Caco-2 (cell line): ENCODE data around the gene ARHGAP15. TPM values are rescaled to one million over a fixed set of nuclear protein-coding genes. Genes with fewer than 3 reads are reported as not detected.

Source experiments
- BruUV-seq: library from RNA; stranded (reverse); fragments of 400-500 nt; replicated peaks from 2 replicates; lab custom pipeline; 2021; lab: Mats Ljungman, UMichigan
- CTCF ChIA-PET: fragments of 300-600 bp; sonication (Branson Sonifier 250); formaldehyde crosslinking; loops from one replicate; lab custom pipeline; 2022; ENCODE audit warnings: antibody characterized with exemption; lab: Charles Lee
- POLR2A ChIA-PET: fragments of 300-600 bp; sonication (Branson Sonifier 250); formaldehyde crosslinking; loops from one replicate; lab custom pipeline; 2022; ENCODE audit warnings: antibody characterized with exemption; lab: Charles Lee
- DNase-seq, 2 experiments: peaks; one replicate each; pipeline versions ENCODE4 v3.0.0 to v3.0.0-alpha.2; 2020 to 2022
- H3K27me3 ChIP-seq: replicated peaks from 2 replicates; pipeline ENCODE4 v1.6.0; 2011; ENCODE audit warnings: low read length; ENCODE audit not compliant: control insufficient read depth, insufficient read depth
- H3K36me3 ChIP-seq: 2 replicates; pipeline ENCODE4 v1.5.1; 2011; ENCODE audit warnings: low read length; ENCODE audit not compliant: control insufficient read depth, insufficient read depth
- H3K4me1 ChIP-seq: fragments of 250-450 bp; sonication (Bioruptor Pico); 2 replicates; pipeline ENCODE4 v1.5.1; 2020; ENCODE audit warnings: mild to moderate bottlenecking
- H3K4me3 ChIP-seq: 2 replicates; pipeline ENCODE4 v1.5.1; 2011; ENCODE audit warnings: low read depth, mild to moderate bottlenecking, control low read depth, low read length
- H3K9me3 ChIP-seq: fragments of 250-450 bp; sonication (Bioruptor Pico); 2 replicates; pipeline ENCODE4 v1.5.1; 2020; ENCODE audit warnings: mild to moderate bottlenecking, moderate library complexity
- H3K27ac Mint-ChIP-seq: one replicate; pipeline ENCODE4 v1.8.0; 2022; ENCODE audit warnings: mixed read lengths; ENCODE audit not compliant: unreplicated experiment
- H3K27me3 Mint-ChIP-seq: one replicate; pipeline ENCODE4 v1.8.0; 2022; ENCODE audit warnings: mixed read lengths; ENCODE audit not compliant: insufficient read depth, unreplicated experiment
- H3K36me3 Mint-ChIP-seq: one replicate; pipeline ENCODE4 v1.8.0; 2022; ENCODE audit warnings: mild to moderate bottlenecking, mixed read lengths; ENCODE audit not compliant: insufficient read depth, unreplicated experiment
- H3K4me1 Mint-ChIP-seq: one replicate; pipeline ENCODE4 v1.8.0; 2022; ENCODE audit warnings: low read depth, mixed read lengths; ENCODE audit not compliant: unreplicated experiment
- H3K4me3 Mint-ChIP-seq: one replicate; pipeline ENCODE4 v1.8.0; 2022; ENCODE audit warnings: mild to moderate bottlenecking, moderate library complexity, mixed read lengths; ENCODE audit not compliant: unreplicated experiment
- H3K9me3 Mint-ChIP-seq: one replicate; pipeline ENCODE4 v1.8.0; 2022; ENCODE audit warnings: mixed read lengths; ENCODE audit not compliant: unreplicated experiment
- CTCF ChIP-seq, 2 experiments: fragments of 200-600 bp in 1 of 2; IDR thresholded peaks; 1 replicate in 1 of 2; 2 replicates in 1 of 2; pipeline versions ENCODE4 v1.5.1 to v1.8.0; 2011 to 2022; ENCODE audit warnings: antibody characterized with exemption in 1 of 2, control low read depth in 1 of 2, inconsistent platforms in 1 of 2, low read depth in 1 of 2, low read length in 1 of 2, mild to moderate bottlenecking in 1 of 2, moderate library complexity in 1 of 2; ENCODE audit not compliant: insufficient read depth in 1 of 2, severe bottlenecking in 1 of 2, unreplicated experiment in 1 of 2
- intact Hi-C: fragments of 100-400 bp; cut with micrococcal nuclease; formaldehyde crosslinking; loops from one replicate; pipeline ENCODE4 v1.10.0; 2022; ENCODE audit not compliant: unreplicated experiment
- total RNA-seq: library from RNA; stranded (reverse); gene quantifications from 2 replicates; pipeline ENCODE4 v1.2.3, GENCODE V29; 2022

Gene ARHGAP15
- total RNA-seq, 1 experiment from 2014 or later, result not detected

GRCh38 chr2:143398781-143399180, 269.6 kb downstream of the ARHGAP15 start:
- Histone ChIP-seq H3K9me3 (no peaks in the 10 kb centered on the region), H3K36me3 (no peaks in the 10 kb centered on the region), H3K4me1 (no peaks in the 10 kb centered on the region), H3K4me3 (no peak overlapping the region), H3K27me3 (no peaks in the 10 kb centered on the region)
- ChIA-PET POLR2A (no interaction called here), CTCF (no interaction called here)
- intact Hi-C loops, result no loop called here
- Mint-ChIP-seq H3K27ac (no peak overlapping the region), H3K27me3 (no peaks in the 10 kb centered on the region), H3K4me1 (no peaks in the 10 kb centered on the region), H3K9me3 (no peaks in the 10 kb centered on the region), H3K36me3 (no peaks in the 10 kb centered on the region), H3K4me3 (no peak overlapping the region)
- no peak for TF ChIP-seq CTCF (IDR thresholded peaks at IDR 0.05; ENCODE audit: insufficient read depth in 1 of 2, low read depth in 1 of 2, low read length in 1 of 2, severe bottlenecking in 1 of 2, unreplicated experiment in 1 of 2)
- DNase-seq, result no peak
- BruUV-seq, result no TSS peak

- Mint-ChIP-seq H3K4me1 (no peaks in the 10 kb centered on the region), H3K27ac (no peak overlapping the region), H3K27me3 (no peaks in the 10 kb centered on the region), H3K4me3 (no peak overlapping the region), H3K36me3 (no peaks in the 10 kb centered on the region), H3K9me3 (no peaks in the 10 kb centered on the region)
- no peak for TF ChIP-seq CTCF (IDR thresholded peaks at IDR 0.05; ENCODE audit: insufficient read depth in 1 of 2, low read depth in 1 of 2, low read length in 1 of 2, severe bottlenecking in 1 of 2, unreplicated experiment in 1 of 2)
- intact Hi-C loops, result no loop called here
- no peaks in the 10 kb centered on the region for H3K36me3 ChIP-seq
- no TSS peak for BruUV-seq
- H3K9me3 ChIP-seq, result no peaks in the 10 kb centered on the region
- ChIA-PET POLR2A (no interaction called here), CTCF (no interaction called here)
- no peak for DNase-seq
- H3K27me3 ChIP-seq, result no peaks in the 10 kb centered on the region
- H3K4me1 ChIP-seq, result no peaks in the 10 kb centered on the region
- H3K4me3 ChIP-seq, result no peak overlapping the region
Observed at GRCh38 chr2:143399631-143400069, 270.4 kb downstream of the ARHGAP15 start.

GRCh38 chr2:143401861-143402260, 272.6 kb downstream of the ARHGAP15 start:
- Mint-ChIP-seq H3K36me3 (no peaks in the 10 kb centered on the region), H3K27ac (no peak overlapping the region)
- TF ChIP-seq CTCF (IDR thresholded peaks at IDR 0.05; ENCODE audit: insufficient read depth in 1 of 2, low read depth in 1 of 2, low read length in 1 of 2, severe bottlenecking in 1 of 2, unreplicated experiment in 1 of 2), result no peak

More at GRCh38 chr2:143401861-143402260, 272.6 kb downstream of the ARHGAP15 start:
- intact Hi-C loops, result no loop called here
- no peaks in the 10 kb centered on the region for H3K9me3 Mint-ChIP-seq
- no peaks in the 10 kb centered on the region for H3K27me3 Mint-ChIP-seq
- Histone ChIP-seq H3K4me3 (no peak overlapping the region), H3K27me3 (no peaks in the 10 kb centered on the region), H3K4me1 (no peaks in the 10 kb centered on the region), H3K36me3 (no peaks in the 10 kb centered on the region), H3K9me3 (no peaks in the 10 kb centered on the region)
- H3K4me3 Mint-ChIP-seq, result no peak overlapping the region
- H3K4me1 Mint-ChIP-seq, result no peaks in the 10 kb centered on the region
- no peak for DNase-seq
- POLR2A ChIA-PET, result no interaction called here
- CTCF ChIA-PET, result no interaction called here
- BruUV-seq, result no TSS peak
